GM21786 (cell line): Measurements from ENCODE around the gene GALNT10.

Experiments used
- ATAC-seq: cut with Tn5 transposase; IDR thresholded peaks from one replicate; pipeline ENCODE4 v1.9.1; 2021; ENCODE audit not compliant: unreplicated experiment

Gene GALNT10

GRCh38 chr5:154317916-154318315 is 127.4 kb downstream of the GALNT10 start:
- ATAC-seq = no peak

DNA sequence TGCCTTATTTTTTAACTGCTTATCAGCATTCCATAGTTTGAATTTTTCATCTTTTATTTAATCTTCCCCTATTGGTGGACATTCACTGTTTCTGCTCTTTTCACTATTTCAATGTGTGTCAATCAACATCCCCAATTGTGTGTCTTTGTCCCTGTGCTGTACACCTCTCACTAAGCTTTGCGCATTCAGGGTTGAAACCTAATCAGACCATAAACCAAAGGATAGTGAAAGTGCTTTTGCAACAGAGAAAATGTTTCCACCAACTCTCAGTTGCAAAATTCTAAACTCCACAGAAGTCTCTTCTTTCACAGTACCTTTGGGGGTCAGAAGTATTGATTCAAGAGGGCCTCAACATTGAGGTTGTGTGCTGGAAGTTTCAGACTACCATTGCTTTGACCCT is 128.2 kb downstream of the GALNT10 start:
- no peak for ATAC-seq

GRCh38 chr5:154319736-154320135 is 129.2 kb downstream of the GALNT10 start:
- ATAC-seq = no peak

DNA sequence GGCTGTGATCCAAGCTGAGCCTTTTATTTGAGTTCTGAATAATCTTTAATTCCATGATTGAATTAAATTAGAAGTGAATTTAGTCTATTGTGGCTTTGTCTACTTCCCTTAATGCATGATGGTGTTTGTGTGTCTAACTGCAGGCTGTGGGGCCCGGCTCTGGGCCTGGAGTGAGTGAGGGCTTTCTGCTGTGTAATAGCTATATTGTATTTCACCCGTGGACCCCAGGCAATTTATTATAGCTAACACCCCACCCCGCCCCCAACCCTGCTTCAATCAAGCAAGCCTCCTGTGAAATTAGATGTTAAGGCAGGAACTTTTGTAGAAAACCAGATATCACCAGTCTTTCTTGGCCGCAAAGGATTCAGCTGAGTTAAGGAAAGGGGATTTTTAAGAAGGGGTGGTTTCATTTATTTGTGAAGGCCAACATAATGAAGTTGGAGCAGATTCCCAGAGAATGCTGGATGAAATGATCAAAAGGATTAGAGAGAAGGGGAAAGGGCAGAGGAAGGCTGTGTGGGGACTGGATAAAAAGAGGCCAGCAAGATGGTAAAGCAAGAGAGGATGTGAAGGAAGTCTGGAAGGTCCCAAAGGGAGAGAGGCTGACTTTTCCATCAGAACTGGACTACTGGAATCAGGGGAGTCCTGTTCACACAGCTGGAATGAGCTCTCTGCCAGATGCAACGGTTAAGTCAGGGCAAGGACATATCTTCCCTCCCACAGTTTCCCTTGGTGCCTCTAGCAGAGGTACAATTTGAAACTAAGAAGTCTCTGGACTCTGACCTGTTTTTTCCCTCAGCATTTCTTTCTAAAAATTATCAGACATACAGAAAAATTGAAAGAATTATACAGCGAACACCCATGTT is 129.9 kb downstream of the GALNT10 start:
- ATAC-seq = no peak

- no peak for ATAC-seq
These were observed 131.0 kb downstream of the GALNT10 start for GRCh38 chr5:154321546-154321945.

GRCh38 chr5:154324033-154324432 is 133.5 kb downstream of the GALNT10 start:
- no peak for ATAC-seq

DNA sequence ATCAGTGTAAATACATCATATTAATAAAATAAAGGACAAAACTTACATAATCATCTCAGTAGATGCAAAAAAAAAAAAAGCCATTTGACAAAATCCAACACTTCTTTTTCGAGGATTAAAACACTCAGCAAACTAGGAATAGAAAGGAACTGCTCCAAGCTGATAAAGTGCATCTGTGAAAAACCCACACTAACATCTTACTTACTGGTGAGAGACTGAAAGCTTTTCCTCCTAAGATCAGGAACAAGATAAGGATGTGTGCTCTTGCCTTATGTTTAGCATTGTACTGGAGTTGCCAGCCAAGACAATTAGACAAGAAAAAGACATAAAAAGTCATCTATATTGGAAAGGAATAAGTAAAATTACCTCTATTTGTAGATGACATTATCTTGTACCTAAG is 135.0 kb downstream of the GALNT10 start:
- ATAC-seq = no peak

GRCh38 chr5:154329062-154329461 is 138.5 kb downstream of the GALNT10 start:
- no peak for ATAC-seq

DNA sequence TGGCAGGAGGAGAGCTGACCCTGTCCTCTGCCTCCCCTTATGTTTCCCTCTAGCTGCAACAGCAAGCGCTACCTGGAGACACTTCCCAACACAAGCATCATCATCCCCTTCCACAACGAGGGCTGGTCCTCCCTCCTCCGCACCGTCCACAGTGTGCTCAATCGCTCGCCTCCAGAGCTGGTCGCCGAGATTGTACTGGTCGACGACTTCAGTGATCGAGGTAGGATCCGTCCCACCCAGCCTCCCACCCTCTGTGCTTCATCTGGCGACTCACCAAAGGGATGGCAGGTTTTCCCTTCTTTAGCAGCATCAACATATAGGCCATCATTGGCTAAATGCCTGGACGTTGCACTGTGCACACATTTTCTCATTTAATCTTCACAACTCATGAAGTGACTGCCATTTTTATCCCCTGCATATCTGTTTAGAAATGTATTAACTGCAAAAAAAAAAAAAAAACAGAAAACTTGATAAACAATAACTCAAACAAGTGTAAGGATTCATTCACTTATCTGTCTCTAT is 139.0 kb downstream of the GALNT10 start:
- ATAC-seq = no peak

- no peak for ATAC-seq
These were observed 139.6 kb downstream of the GALNT10 start for GRCh38 chr5:154330097-154330667.

- no peak for ATAC-seq
These were observed 140.7 kb downstream of the GALNT10 start for GRCh38 chr5:154331232-154331631.

- ATAC-seq = no peak
These were observed 141.4 kb downstream of the GALNT10 start for GRCh38 chr5:154331924-154332323.

GRCh38 chr5:154332451-154332850 is 141.9 kb downstream of the GALNT10 start:
- ATAC-seq = no peak

DNA sequence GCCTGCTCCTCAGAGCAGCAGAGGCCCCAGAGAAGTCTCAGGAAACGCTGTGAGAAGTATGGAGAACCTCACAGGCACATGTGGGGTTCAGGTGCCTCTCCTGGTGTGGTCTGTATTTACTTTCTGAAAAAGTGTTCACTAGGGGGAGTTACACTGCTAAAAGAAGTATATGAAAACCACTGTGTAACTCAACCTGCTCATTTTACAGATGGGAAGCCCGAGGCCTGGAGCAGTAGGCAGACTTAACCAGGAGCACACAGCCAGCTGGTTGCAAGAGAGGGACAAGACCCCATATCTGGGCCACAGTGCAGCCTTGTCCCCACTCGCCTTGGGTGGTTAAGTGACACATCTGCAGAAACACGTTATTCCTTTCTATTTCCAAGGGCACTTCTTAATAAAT is 142.5 kb downstream of the GALNT10 start:
- ATAC-seq = no peak

GRCh38 chr5:154334406-154335064 is 144.0 kb downstream of the GALNT10 start:
- ATAC-seq = no peak

- no peak for ATAC-seq
These were observed 144.5 kb downstream of the GALNT10 start for GRCh38 chr5:154335065-154335448.

DNA sequence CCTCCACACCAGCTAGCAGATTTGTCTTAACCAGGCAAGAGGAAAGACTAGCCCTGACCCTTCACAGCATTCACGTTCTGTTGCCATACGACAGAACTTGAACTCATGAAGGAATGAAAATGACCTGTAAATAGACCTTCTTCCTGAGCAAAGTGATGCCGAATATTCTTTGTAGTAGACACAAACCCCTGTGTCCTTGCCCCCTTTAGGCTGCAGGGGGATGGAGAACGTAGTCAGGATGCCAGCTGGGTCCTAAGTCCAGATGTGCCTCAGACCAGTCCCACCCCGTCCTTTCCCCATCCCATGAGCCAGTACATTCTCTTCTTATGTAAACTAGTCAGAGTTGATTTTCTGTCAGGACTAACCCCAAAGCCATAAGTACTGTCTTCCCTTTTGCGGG is 151.1 kb downstream of the GALNT10 start:
- ATAC-seq = no peak

GRCh38 chr5:154342211-154342610 is 151.7 kb downstream of the GALNT10 start:
- ATAC-seq = no peak

DNA sequence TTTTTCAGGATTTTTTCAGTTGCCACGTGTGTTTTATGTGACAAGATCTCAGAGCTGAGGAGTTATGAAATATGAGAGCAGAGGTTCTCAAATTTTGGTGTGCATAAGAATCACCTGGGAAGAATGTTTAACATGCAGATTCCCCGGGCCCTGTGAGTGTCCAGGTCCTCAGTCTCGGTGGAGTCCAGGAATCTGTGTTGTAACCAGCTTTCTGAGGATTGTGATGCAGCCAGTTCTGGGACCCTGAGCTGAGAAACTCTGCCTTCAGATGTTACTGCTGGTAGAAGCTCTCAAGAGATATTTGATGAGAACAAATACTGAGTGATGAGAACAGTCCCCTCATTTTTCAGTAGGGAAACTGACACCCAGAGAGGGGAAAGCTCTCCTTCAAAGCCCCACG is 152.4 kb downstream of the GALNT10 start:
- no peak for ATAC-seq

- ATAC-seq = no peak
These were observed 153.9 kb downstream of the GALNT10 start for GRCh38 chr5:154344461-154344860.

GRCh38 chr5:154345255-154345952 is 154.9 kb downstream of the GALNT10 start:
- peak; percentile 82 for ATAC-seq
